OCI-LY1 (cell line): ENCODE results near the gene TPSB2.

Experiments
- EZH2 ChIP-seq: fragments of 200-600 bp; sonication (generic), shearing (Covaris generic); IDR thresholded peaks from 2 replicates; pipeline ENCODE4 v1.8.0; 2017; ENCODE audit warnings: borderline replicate concordance, mixed run types, mild to moderate bottlenecking, antibody characterized with exemption, low read length, moderate library complexity, mixed read lengths
- TF ChIP-seq, protein P1 (sequence below): fragments of 200-600 bp; sonication (generic), shearing (Covaris generic); IDR thresholded peaks from 2 replicates; pipeline ENCODE4 v1.5.1; 2017; ENCODE audit warnings: mild to moderate bottlenecking, antibody characterized with exemption, low read length, moderate library complexity, mixed read lengths

GRCh38 chr16:1215574-1216295, 14.2 kb downstream of the TPSB2 start:
- TF ChIP-seq, protein P1, sequence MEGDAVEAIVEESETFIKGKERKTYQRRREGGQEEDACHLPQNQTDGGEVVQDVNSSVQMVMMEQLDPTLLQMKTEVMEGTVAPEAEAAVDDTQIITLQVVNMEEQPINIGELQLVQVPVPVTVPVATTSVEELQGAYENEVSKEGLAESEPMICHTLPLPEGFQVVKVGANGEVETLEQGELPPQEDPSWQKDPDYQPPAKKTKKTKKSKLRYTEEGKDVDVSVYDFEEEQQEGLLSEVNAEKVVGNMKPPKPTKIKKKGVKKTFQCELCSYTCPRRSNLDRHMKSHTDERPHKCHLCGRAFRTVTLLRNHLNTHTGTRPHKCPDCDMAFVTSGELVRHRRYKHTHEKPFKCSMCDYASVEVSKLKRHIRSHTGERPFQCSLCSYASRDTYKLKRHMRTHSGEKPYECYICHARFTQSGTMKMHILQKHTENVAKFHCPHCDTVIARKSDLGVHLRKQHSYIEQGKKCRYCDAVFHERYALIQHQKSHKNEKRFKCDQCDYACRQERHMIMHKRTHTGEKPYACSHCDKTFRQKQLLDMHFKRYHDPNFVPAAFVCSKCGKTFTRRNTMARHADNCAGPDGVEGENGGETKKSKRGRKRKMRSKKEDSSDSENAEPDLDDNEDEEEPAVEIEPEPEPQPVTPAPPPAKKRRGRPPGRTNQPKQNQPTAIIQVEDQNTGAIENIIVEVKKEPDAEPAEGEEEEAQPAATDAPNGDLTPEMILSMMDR, result no peak
- TF ChIP-seq EZH2, result no peak
